ENCODE data around the gene SYNC. TPM values are rescaled to one million over a fixed set of nuclear protein-coding genes. Genes with fewer than 3 reads are reported as not detected.
"Not testable (repeated sequence)": the region's sequence is repeated elsewhere in the genome, so short reads cannot be mapped to it uniquely, and the experiment has no call there.

The SYNC gene
- total RNA-seq, 1 donor from 2014 or later = 13.0 TPM

DNA sequence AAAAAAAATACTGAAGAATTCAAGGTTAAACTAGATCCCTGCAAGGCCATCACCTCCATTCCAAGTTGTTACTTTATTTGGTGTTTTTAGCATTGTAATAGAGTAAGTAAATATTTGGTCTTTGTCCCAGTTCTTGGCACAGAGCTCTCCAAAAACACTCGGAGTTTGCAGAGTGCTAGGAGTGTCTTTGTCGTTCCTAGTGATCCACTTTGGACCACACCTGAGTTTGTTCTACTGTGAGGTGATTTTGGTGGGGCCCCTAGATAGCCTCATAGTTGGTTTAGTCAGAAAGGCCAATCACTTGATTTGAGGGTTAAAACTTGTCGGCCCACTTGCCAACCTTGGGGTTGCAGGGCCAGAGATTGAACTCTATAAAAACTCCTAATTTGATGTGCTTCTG lies 25.6 kb downstream of the SYNC start:
- Histone ChIP-seq H3K27me3 (no peaks in the 10 kb centered on the region), H3K9me3 (no peaks in the 10 kb centered on the region), H3K36me3 (peaks cover 10 to 74% of the 10 kb centered on the region in 2 donors), H3K4me3 (no peak overlapping the region), H3K4me1 (peaks cover 11% of the 10 kb centered on the region), H3K27ac (no peak overlapping the region)
- TF ChIP-seq, protein P1, sequence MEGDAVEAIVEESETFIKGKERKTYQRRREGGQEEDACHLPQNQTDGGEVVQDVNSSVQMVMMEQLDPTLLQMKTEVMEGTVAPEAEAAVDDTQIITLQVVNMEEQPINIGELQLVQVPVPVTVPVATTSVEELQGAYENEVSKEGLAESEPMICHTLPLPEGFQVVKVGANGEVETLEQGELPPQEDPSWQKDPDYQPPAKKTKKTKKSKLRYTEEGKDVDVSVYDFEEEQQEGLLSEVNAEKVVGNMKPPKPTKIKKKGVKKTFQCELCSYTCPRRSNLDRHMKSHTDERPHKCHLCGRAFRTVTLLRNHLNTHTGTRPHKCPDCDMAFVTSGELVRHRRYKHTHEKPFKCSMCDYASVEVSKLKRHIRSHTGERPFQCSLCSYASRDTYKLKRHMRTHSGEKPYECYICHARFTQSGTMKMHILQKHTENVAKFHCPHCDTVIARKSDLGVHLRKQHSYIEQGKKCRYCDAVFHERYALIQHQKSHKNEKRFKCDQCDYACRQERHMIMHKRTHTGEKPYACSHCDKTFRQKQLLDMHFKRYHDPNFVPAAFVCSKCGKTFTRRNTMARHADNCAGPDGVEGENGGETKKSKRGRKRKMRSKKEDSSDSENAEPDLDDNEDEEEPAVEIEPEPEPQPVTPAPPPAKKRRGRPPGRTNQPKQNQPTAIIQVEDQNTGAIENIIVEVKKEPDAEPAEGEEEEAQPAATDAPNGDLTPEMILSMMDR (IDR thresholded peaks at IDR 0.05) = no peak
- no peak for TF ChIP-seq POLR2A (IDR thresholded peaks at IDR 0.05)
- TF ChIP-seq POLR2AphosphoS5 (IDR thresholded peaks at IDR 0.05; ENCODE audit: insufficient read depth in 1 of 2, low read depth in 1 of 2) = no peak
- DNase-seq (ENCODE audit: extremely low spot score in 2 of 2) = no peak
- intact Hi-C loops (cut with DNase I) = no loop called here

DNA sequence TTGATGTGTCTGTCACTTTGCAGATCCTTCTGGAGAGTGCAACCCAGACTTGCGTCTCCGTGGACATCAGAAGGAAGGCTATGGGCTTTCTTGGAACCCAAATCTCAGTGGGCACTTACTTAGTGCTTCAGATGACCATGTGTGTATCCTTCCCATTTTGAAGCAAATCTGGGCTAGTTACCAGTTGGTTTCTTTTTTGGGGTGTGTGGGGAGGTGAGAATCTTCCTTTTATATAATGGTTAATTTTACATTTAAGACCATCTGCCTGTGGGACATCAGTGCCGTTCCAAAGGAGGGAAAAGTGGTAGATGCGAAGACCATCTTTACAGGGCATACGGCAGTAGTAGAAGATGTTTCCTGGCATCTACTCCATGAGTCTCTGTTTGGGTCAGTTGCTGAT lies 33.9 kb downstream of the SYNC start:
- H3K27ac ChIP-seq; intact Hi-C loops (cut with DNase I); H3K4me1 ChIP-seq; H3K4me3 ChIP-seq; DNase-seq (ENCODE audit: extremely low spot score in 2 of 2); H3K9me3 ChIP-seq; H3K27me3 ChIP-seq: not testable (repeated sequence)
- peaks cover 3 to 76% of the 10 kb centered on the region in 2 donors for H3K36me3 ChIP-seq

DNA sequence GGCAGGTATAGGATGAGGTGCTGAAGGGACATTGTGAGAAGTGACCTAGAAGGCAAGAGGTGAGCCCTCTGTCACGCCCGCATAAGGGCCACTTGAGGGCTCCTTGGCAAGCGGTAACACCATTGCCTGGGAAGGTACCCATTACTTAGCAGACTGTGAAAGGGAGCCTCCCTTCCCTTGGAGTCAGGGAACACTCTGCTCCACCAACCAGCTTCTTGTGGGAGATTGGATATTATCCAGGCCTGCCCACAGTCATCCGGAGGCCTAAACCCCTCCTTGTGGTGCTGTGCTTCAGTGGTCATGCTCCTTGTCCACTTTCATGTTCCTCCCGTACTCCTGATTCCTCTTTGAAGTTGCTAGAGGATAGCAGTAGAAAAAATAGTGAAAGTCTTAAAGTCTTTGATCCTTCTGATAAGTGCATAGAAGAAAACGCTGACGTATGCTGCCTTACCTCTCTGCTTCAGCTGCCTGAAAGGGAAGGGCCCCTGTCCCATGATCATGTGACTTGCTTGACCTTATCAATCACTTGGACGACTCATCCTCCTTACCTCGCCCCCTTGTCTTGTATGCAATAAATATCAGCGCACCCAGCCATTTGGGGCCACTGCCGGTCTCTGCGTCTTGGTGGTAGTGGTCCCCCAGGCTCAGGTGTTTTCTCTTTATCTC lies 35.5 kb downstream of the SYNC start:
- H3K36me3 ChIP-seq = peaks cover under 1 to 76% of the 10 kb centered on the region in 2 donors
- intact Hi-C loops (cut with DNase I) = no loop called here
- H3K27ac ChIP-seq = no peak overlapping the region
- no peak overlapping the region for H3K4me3 ChIP-seq
- no peak for TF ChIP-seq POLR2A (IDR thresholded peaks at IDR 0.05)
- TF ChIP-seq, protein P1 (IDR thresholded peaks at IDR 0.05) = no peak
- TF ChIP-seq POLR2AphosphoS5 (IDR thresholded peaks at IDR 0.05; ENCODE audit: insufficient read depth in 1 of 2, low read depth in 1 of 2) = no peak
- H3K4me1 ChIP-seq = no peaks in the 10 kb centered on the region
- H3K27me3 ChIP-seq = no peaks in the 10 kb centered on the region
- DNase-seq (ENCODE audit: extremely low spot score in 2 of 2) = no peak
- H3K9me3 ChIP-seq = no peaks in the 10 kb centered on the region

DNA sequence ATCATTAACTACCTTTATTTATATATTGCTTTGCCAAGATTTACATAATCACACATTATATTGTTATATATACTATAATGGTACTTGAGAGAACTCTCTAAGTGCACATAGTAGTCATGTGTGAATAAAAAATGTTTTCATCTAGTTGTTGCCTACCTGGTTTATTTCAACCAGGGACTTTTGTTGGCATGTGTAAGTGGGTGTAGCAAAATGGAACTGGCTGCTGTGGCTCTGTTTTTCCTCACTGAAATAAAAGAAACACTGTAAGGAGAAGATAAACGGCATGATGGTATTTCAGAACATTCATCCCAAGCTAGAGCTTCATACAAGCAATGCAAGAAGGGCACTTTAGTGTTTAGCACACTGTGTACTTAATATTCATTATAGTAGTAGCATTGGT lies 36.7 kb downstream of the SYNC start:
- Histone ChIP-seq H3K27me3 (no peaks in the 10 kb centered on the region), H3K9me3 (no peaks in the 10 kb centered on the region), H3K4me3 (no peak overlapping the region), H3K27ac (no peak overlapping the region), H3K4me1 (no peaks in the 10 kb centered on the region), H3K36me3 (peaks cover 0 to 75% of the 10 kb centered on the region in 2 donors)
- TF ChIP-seq POLR2AphosphoS5 (IDR thresholded peaks at IDR 0.05; ENCODE audit: insufficient read depth in 1 of 2, low read depth in 1 of 2) (no peak), POLR2A (IDR thresholded peaks at IDR 0.05) (no peak)
- TF ChIP-seq, protein P1 (IDR thresholded peaks at IDR 0.05) = no peak
- intact Hi-C loops (cut with DNase I) = no loop called here
- no peak for DNase-seq (ENCODE audit: extremely low spot score in 2 of 2)

DNA sequence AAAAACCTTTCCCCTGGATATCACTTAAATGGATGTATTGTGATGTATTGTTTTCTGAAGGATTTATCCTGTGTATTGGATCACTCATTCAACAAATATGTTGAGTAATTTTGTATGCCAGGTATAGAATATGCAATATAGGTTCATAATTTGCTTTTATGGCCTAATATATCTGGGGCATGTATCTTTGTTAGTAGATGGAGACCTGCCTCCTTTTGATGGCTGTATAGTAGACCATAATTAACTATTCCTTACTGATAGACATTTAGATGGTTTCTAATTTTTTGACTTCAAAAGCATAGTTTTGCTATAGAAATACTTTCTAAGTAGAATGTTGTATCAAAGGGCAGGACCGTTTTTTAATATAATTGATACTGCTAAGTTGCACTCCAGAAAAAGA lies 43.0 kb downstream of the SYNC start:
- H3K27ac ChIP-seq = no peak overlapping the region
- H3K27me3 ChIP-seq = no peaks in the 10 kb centered on the region
- H3K36me3 ChIP-seq = peaks cover 0 to 86% of the 10 kb centered on the region in 2 donors
- H3K4me3 ChIP-seq = no peak overlapping the region
- DNase-seq (ENCODE audit: extremely low spot score in 2 of 2) = no peak
- H3K9me3 ChIP-seq = no peaks in the 10 kb centered on the region
- TF ChIP-seq POLR2A (IDR thresholded peaks at IDR 0.05) = no peak
- no peak for TF ChIP-seq POLR2AphosphoS5 (IDR thresholded peaks at IDR 0.05; ENCODE audit: insufficient read depth in 1 of 2, low read depth in 1 of 2)
- TF ChIP-seq, protein P1 (IDR thresholded peaks at IDR 0.05) = no peak
- H3K4me1 ChIP-seq = peaks cover 9% of the 10 kb centered on the region
- intact Hi-C loops (cut with DNase I) = no loop called here
